Measurements from ENCODE around the gene TACR2.

Gene TACR2

DNA sequence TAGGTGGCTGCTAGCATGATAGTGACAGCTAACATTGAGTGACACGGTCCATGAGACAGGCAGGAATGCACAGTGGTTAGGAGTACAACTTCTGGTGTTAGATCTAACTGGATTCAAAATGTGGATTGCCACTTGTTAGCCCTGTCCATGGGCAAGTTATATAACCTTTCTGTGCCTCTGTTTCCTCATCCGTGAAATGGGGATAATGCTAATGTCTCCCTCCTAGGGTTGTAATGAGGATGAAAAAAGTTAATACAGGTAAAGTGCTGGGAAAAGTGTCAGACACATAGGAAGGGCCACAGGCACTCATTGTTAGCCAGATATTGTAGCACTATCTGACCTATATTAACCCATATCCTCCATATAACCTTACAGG lies 41.8 kb downstream of the TACR2 start:
- no peak for DNase-seq (ENCODE audit: low read depth in 2 of 2)

GRCh38 chr10:69374242-69374641 lies 42.5 kb downstream of the TACR2 start:
- no peak for DNase-seq (ENCODE audit: low read depth in 2 of 2)

DNA sequence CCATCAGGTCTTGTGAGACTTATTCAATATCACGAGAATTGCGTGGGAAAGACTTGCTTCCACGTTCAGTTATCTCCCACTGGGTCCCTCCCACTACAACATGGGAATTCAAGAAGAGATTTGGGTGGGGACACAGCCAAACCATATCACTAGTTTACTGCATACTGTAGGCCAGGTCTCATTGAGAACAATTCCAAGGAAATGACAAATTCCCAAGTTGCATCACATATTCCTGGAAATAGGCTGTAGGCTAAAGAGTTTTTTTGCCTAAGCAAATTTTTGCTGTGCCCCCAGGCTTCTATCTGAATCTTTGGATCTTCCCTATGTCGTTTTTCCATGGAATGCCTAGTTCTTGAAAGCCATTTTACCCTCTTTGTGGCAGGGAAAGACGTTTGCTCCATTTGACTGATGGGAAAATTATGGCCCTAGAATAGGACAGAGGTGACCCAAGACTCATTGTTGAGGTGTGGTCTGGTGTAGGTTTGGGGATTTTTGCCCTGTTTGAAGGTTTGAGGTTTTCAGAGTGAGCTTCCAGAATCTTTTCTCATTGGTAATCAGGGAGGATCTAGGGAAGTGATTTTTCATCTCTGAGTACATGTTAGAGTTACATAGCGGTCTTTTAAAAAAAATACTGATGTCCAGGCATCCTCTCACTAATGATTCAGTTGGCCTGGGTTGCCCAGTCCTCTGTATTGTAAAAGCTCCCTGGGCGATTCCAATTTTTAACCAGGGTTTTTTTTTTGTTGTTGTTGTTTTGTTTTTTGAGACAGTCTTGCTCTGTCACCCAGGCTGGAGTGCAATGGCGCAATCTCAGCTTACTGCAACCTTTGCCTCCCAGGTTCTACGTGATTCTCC lies 44.4 kb downstream of the TACR2 start:
- DNase-seq (ENCODE audit: low read depth in 2 of 2): no peak

DNA sequence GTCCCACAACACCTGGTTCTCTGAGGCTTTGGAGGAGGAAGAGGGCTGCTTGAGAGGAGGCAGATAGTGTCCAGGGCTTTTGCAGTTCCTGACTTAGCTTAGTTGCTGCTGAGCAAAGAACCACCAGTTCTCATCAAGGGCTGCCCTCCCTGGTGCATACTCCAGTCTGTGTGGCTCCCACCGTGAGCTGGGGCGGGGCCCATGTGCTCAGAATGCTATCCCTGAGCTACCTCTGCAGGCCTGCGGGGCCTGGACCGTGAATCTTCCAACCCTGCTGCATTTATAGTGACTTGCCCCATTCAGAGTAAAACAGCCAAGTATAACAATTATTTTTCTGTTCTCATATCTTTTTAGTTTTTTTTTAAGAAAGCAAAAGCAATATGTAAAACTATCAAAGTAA lies 49.2 kb downstream of the TACR2 start:
- DNase-seq (ENCODE audit: low read depth in 2 of 2): no peak

DNA sequence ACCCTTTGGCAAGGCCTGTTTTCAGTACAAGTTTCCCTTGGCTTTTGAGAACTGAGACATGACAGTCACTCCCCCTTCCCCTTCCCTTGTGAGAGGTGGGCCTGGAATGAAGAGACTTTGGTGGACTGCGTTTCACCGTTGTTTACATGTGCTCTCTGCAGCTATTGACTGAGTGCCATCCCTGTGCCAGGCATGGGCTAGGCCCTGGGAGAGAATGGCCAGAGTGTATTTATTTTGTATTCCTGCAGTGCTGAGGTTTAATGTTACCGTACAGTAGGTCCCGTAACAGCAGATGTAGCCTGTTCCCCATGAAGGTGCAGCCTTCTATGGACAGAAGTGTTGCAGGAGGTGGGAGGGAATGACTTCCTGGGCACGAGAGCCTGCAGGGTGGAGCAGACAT lies 50.0 kb downstream of the TACR2 start:
- no peak for DNase-seq (ENCODE audit: low read depth in 2 of 2)

- no peak for DNase-seq (ENCODE audit: low read depth in 2 of 2)
Measured at GRCh38 chr10:69364232-69364940, 52.3 kb downstream of the TACR2 start.

DNA sequence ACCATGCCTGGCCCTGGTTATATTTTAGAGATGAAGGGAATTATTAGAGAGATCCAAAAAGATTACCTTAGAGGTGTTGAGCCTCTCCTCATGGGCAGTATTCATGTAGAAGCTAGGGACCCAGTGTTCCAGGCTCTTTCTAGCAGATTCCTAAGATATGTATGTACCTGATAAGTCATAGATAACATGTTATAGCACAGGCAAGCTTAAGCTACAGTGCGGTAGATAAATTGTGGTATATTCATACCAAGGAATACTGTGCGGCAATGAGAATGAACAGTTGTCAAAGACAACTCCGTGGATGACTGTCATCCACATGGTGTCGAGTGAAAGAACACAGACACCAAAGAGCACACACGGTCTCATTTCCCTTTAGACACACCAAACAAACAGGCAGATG lies 53.1 kb downstream of the TACR2 start:
- DNase-seq (ENCODE audit: low read depth in 2 of 2): no peak

- no peak for DNase-seq (ENCODE audit: low read depth in 2 of 2)
Measured at GRCh38 chr10:69362471-69362954, 54.2 kb downstream of the TACR2 start.

- no peak for DNase-seq (ENCODE audit: low read depth in 2 of 2)
Measured at GRCh38 chr10:69361303-69361614, 55.5 kb downstream of the TACR2 start.

- DNase-seq (ENCODE audit: low read depth in 2 of 2): no peak
Measured at GRCh38 chr10:69360485-69361302, 56.0 kb downstream of the TACR2 start.

GRCh38 chr10:69359594-69359993 lies 57.1 kb downstream of the TACR2 start:
- no peak for DNase-seq (ENCODE audit: low read depth in 2 of 2)

- DNase-seq (ENCODE audit: low read depth in 2 of 2): no peak
Measured at GRCh38 chr10:69359148-69359547, 57.6 kb downstream of the TACR2 start.

DNA sequence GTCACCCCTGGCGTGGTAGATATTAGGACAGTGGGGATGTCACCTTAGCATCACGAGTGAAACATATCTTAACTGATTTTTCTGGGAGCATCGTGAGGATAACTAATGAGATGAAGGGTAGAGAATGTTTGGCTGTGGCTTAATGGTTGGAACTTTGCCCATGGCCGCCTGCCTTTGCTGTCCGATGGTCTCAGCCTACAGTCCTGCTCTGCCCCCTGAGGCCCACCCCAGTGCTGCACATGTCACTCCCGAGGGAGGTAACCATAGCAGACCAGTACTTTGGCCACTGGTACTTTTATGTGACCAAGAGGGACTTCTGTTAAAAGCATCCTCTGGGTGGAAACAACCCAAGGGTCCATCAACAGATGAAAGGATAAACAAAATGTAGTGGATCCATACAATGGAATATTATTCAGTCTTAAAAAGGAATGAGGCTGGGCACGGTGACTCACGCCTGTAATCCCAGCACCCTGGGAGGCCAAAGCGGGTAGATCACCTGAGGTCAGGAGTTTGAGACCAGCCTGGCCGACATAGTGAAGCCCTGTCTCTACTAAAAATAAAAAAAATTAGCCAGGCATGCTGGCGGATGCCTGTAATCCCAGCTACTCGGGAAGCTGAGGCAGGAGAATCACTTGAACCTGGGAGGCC lies 58.4 kb downstream of the TACR2 start:
- no peak for DNase-seq (ENCODE audit: low read depth in 2 of 2)

GRCh38 chr10:69356187-69356586 lies 60.5 kb downstream of the TACR2 start:
- DNase-seq (ENCODE audit: low read depth in 2 of 2): no peak

DNA sequence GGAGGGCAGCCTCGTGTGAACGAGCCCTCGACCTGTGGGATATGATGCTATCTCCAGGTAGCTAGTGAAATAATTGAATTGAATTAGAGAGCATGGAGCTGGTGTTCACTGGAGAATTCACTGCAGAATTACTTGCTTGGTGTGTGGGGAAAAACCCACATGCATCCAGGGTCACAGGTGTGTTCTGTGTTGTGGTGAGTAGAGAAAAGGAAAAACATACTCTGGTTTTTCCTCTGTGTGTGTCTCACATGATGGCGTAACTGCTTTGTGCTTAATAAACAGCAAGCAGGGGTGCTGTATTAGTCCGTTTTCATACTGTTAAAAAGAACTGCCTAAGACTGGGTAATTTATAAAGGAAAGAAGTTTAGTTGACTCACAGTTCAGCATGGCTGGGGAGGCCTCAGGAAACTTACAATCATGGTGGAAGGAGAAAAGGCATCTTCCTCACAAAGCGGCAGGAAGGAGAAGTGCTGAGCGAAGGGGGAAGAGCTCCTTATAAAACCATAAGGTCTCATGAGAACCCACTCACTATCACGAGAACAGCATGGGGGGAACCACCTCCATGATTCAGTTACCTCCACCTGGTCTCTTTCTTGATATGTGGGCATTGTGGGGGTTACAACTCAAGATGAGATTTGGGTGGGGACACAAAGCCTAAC lies 62.6 kb downstream of the TACR2 start:
- no peak for DNase-seq (ENCODE audit: low read depth in 2 of 2)
